ENCODE data around the gene GJC2.

DNA sequence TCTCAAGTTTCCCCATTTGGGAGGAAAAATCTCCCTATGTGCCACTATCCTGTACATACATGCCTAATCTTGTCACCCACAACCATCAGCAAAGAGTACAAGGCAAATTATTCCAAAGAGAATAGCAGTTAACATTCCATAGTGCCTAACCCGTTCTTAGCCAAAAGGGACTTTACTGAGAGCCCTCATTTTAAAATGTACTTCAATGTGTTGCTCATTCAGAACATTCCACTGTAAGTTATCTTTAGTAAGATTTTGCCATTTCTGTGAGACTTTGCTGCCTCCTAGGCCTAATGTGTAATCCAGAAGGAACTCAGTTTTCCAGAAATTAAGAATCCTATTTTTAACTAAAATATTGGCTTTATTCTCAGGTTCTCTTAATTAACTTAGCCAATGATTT is 29.4 kb upstream of the GJC2 start:
- TF ChIP-seq CTCF (optimal IDR thresholded peaks at IDR 0.05 in 1 of 3, IDR thresholded peaks at IDR 0.05 in 1 of 3, conservative IDR thresholded peaks at IDR 0.05 in 1 of 3; ENCODE audit: extremely low read depth in 1 of 3, insufficient read depth in 2 of 3, low read length in 3 of 3) (no peak), EZH2 (IDR thresholded peaks at IDR 0.05; ENCODE audit: low read length) (no peak)

Data from keratinocyte (primary cell).